ENCODE results near the gene CD52.

Gene CD52

DNA sequence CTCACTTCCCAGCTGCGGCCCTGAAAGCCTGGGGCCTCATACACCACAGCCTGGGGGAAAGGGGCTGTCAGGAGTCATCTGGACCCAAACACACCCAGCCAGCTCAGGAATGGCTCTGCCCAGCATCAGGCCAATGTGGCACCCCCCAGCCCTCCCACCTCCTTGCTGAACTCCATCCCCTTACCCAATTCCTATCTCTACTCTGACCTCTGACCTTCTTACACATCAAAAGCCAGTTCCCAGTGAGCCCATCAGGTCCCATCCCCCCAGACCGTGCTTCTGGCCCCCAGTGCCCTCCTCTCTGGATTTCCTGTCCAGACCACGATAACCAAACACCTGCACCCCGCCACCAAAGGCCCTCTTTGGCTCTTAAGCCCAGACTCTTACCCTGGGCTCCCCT lies 19.9 kb downstream of the CD52 start:
- Histone ChIP-seq H3K9me3 (ENCODE audit: control insufficient read depth, insufficient read depth, low read depth, low read length) (no peaks in the 10 kb centered on the region), H3K27ac (ENCODE audit: extremely low read depth, low read depth, low read length) (no peak overlapping the region), H3K36me3 (ENCODE audit: control insufficient read depth in 2 of 2, insufficient read depth in 1 of 2, low read length in 2 of 2) (no peaks in the 10 kb centered on the region), H3K4me3 (ENCODE audit: low read depth, low read length) (no peak overlapping the region), H3K4me1 (ENCODE audit: control insufficient read depth, insufficient read depth, low read length) (no peaks in the 10 kb centered on the region)
- ChIA-PET CTCF (interaction anchor here (0.6 to 1.0 kb wide), 3 partner anchors 62 to 673 kb away, joined by 3 read pairs; no protein-coding TSS in a partner anchor), POLR2A (no interaction called here)
- TF ChIP-seq IKZF3 (tag by site-specific recombination; IDR thresholded peaks at IDR 0.05), result no peak
- 0 out of 2 replicates have a peak, but pooled peaks have one; percentile 29 for TF ChIP-seq PATZ1 (tag by site-specific recombination; IDR thresholded peaks at IDR 0.05)
- TF ChIP-seq ZNF324 (tag by site-specific recombination; IDR thresholded peaks at IDR 0.05), result no peak
- no peak for TF ChIP-seq ZFP69B (tag by site-specific recombination; IDR thresholded peaks at IDR 0.05)
- TF ChIP-seq ZNF837 (tag by site-specific recombination; IDR thresholded peaks at IDR 0.05), result no peak

- ChIA-PET POLR2A (no interaction called here), CTCF (interaction anchor here (0.8 to 1.0 kb wide), 2 partner anchors 17 to 63 kb away, joined by 3 to 4 read pairs; no protein-coding TSS in a partner anchor)
- no peaks in the 10 kb centered on the region for H3K4me1 ChIP-seq (ENCODE audit: control insufficient read depth, insufficient read depth, low read length)
- H3K27ac ChIP-seq (ENCODE audit: extremely low read depth, low read depth, low read length), result no peak overlapping the region
- H3K36me3 ChIP-seq (ENCODE audit: control insufficient read depth in 2 of 2, insufficient read depth in 1 of 2, low read length in 2 of 2), result no peaks in the 10 kb centered on the region
- no peaks in the 10 kb centered on the region for H3K9me3 ChIP-seq (ENCODE audit: control insufficient read depth, insufficient read depth, low read depth, low read length)
- H3K4me3 ChIP-seq (ENCODE audit: low read depth, low read length), result no peak overlapping the region
- TF ChIP-seq SCRT2 (tag by site-specific recombination; IDR thresholded peaks at IDR 0.05) (peak; percentile 87), ZBTB44 (tag by site-specific recombination; IDR thresholded peaks at IDR 0.05) (no peak), ZNF239 (tag by site-specific recombination; IDR thresholded peaks at IDR 0.05) (no peak), ZNF747 (tag by site-specific recombination; IDR thresholded peaks at IDR 0.05) (no peak), ZFHX2 (tag by site-specific recombination; conservative IDR thresholded peaks at IDR 0.05) (no peak), ZNF501 (tag by site-specific recombination; IDR thresholded peaks at IDR 0.05) (no peak), GFI1B (tag by site-specific recombination; IDR thresholded peaks at IDR 0.05) (no peak), TSHZ1 (tag by site-specific recombination; IDR thresholded peaks at IDR 0.05; ENCODE audit: borderline replicate concordance) (no peak), ZNF146 (tag by site-specific recombination; IDR thresholded peaks at IDR 0.05) (no peak)
- TF ChIP-seq, protein P1, sequence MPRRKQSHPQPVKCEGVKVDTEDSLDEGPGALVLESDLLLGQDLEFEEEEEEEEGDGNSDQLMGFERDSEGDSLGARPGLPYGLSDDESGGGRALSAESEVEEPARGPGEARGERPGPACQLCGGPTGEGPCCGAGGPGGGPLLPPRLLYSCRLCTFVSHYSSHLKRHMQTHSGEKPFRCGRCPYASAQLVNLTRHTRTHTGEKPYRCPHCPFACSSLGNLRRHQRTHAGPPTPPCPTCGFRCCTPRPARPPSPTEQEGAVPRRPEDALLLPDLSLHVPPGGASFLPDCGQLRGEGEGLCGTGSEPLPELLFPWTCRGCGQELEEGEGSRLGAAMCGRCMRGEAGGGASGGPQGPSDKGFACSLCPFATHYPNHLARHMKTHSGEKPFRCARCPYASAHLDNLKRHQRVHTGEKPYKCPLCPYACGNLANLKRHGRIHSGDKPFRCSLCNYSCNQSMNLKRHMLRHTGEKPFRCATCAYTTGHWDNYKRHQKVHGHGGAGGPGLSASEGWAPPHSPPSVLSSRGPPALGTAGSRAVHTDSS (tag by site-specific recombination; IDR thresholded peaks at IDR 0.05), result no peak
- TF ChIP-seq, protein P2, sequence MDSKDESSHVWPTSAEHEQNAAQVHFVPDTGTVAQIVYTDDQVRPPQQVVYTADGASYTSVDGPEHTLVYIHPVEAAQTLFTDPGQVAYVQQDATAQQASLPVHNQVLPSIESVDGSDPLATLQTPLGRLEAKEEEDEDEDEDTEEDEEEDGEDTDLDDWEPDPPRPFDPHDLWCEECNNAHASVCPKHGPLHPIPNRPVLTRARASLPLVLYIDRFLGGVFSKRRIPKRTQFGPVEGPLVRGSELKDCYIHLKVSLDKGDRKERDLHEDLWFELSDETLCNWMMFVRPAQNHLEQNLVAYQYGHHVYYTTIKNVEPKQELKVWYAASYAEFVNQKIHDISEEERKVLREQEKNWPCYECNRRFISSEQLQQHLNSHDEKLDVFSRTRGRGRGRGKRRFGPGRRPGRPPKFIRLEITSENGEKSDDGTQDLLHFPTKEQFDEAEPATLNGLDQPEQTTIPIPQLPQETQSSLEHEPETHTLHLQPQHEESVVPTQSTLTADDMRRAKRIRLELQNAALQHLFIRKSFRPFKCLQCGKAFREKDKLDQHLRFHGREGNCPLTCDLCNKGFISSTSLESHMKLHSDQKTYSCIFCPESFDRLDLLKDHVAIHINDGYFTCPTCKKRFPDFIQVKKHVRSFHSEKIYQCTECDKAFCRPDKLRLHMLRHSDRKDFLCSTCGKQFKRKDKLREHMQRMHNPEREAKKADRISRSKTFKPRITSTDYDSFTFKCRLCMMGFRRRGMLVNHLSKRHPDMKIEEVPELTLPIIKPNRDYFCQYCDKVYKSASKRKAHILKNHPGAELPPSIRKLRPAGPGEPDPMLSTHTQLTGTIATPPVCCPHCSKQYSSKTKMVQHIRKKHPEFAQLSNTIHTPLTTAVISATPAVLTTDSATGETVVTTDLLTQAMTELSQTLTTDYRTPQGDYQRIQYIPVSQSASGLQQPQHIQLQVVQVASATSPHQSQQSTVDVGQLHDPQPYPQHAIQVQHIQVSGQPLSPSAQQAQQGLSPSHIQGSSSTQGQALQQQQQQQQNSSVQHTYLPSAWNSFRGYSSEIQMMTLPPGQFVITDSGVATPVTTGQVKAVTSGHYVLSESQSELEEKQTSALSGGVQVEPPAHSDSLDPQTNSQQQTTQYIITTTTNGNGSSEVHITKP (tag by site-specific recombination; IDR thresholded peaks at IDR 0.05), result no peak
- TF ChIP-seq, protein P3, sequence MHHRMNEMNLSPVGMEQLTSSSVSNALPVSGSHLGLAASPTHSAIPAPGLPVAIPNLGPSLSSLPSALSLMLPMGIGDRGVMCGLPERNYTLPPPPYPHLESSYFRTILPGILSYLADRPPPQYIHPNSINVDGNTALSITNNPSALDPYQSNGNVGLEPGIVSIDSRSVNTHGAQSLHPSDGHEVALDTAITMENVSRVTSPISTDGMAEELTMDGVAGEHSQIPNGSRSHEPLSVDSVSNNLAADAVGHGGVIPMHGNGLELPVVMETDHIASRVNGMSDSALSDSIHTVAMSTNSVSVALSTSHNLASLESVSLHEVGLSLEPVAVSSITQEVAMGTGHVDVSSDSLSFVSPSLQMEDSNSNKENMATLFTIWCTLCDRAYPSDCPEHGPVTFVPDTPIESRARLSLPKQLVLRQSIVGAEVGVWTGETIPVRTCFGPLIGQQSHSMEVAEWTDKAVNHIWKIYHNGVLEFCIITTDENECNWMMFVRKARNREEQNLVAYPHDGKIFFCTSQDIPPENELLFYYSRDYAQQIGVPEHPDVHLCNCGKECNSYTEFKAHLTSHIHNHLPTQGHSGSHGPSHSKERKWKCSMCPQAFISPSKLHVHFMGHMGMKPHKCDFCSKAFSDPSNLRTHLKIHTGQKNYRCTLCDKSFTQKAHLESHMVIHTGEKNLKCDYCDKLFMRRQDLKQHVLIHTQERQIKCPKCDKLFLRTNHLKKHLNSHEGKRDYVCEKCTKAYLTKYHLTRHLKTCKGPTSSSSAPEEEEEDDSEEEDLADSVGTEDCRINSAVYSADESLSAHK (tag by site-specific recombination; IDR thresholded peaks at IDR 0.05), result 0 out of 2 replicates have a peak, but pooled peaks have one; percentile 15
- TF ChIP-seq, protein P4, sequence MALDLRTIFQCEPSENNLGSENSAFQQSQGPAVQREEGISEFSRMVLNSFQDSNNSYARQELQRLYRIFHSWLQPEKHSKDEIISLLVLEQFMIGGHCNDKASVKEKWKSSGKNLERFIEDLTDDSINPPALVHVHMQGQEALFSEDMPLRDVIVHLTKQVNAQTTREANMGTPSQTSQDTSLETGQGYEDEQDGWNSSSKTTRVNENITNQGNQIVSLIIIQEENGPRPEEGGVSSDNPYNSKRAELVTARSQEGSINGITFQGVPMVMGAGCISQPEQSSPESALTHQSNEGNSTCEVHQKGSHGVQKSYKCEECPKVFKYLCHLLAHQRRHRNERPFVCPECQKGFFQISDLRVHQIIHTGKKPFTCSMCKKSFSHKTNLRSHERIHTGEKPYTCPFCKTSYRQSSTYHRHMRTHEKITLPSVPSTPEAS (tag by site-specific recombination; IDR thresholded peaks at IDR 0.05), result no peak
Measured at GRCh38 chr1:26338670-26339069, 20.9 kb downstream of the CD52 start.

All from HEK293 (cell line).